Epidermal melanocyte (primary cell): ENCODE measurements around the gene CMYA5.

Experiments used
- DNase-seq: peaks from one replicate; pipeline ENCODE4 v3.0.0; 2011; ENCODE audit warnings: low spot score; ENCODE audit not compliant: insufficient read length

The CMYA5 gene

GRCh38 chr5:79834098-79834753 lies 144.6 kb downstream of the CMYA5 start:
- no peak for DNase-seq

GRCh38 chr5:79834754-79835714 lies 145.4 kb downstream of the CMYA5 start:
- DNase-seq: no peak

- no peak for DNase-seq
These were observed 148.3 kb downstream of the CMYA5 start for GRCh38 chr5:79837761-79838551.

- DNase-seq: no peak
These were observed 150.7 kb downstream of the CMYA5 start for GRCh38 chr5:79840084-79840990.

- no peak for DNase-seq
These were observed 151.5 kb downstream of the CMYA5 start for GRCh38 chr5:79841172-79841571.

GRCh38 chr5:79842006-79842881 lies 152.6 kb downstream of the CMYA5 start:
- no peak for DNase-seq

- DNase-seq: no peak
These were observed 153.4 kb downstream of the CMYA5 start for GRCh38 chr5:79842991-79843390.

GRCh38 chr5:79843450-79844388 lies 154.1 kb downstream of the CMYA5 start:
- DNase-seq: no peak

- no peak for DNase-seq
These were observed 154.9 kb downstream of the CMYA5 start for GRCh38 chr5:79844571-79844970.

GRCh38 chr5:79845448-79846197 lies 156.0 kb downstream of the CMYA5 start:
- peak; percentile 75 for DNase-seq

GRCh38 chr5:79846198-79846521 lies 156.5 kb downstream of the CMYA5 start:
- no peak for DNase-seq

GRCh38 chr5:79847561-79847960 lies 157.9 kb downstream of the CMYA5 start:
- no peak for DNase-seq

- DNase-seq: no peak
These were observed 159.4 kb downstream of the CMYA5 start for GRCh38 chr5:79849061-79849460.
